GM23338 (cell line): Measurements from ENCODE around the gene KRT81.
"Not testable (repeated sequence)": the region's sequence is repeated elsewhere in the genome, so short reads cannot be mapped to it uniquely, and the experiment has no call there.

Experiments used
- CREB1 ChIP-seq: fragments of 250-450 bp; sonication (Bioruptor Pico); IDR thresholded peaks from 2 replicates; pipeline ENCODE4 v1.5.0; 2020; ENCODE audit warnings: low read depth, mild to moderate bottlenecking, moderate library complexity
- CTCF ChIP-seq, 2 experiments: fragments of 200-600 bp in 1 of 2; sonication (generic) in 1 of 2; conservative IDR thresholded peaks; 2 replicates each; pipeline versions ENCODE4 v1.5.1 to v1.6.1; 2016 to 2017; ENCODE audit warnings: antibody characterized with exemption in 2 of 2, low read depth in 2 of 2, mild to moderate bottlenecking in 2 of 2, moderate library complexity in 1 of 2
- EZH2 ChIP-seq: fragments of 200-600 bp; sonication (generic); IDR thresholded peaks from one replicate; pipeline ENCODE4 v1.8.0; 2017; ENCODE audit warnings: antibody characterized with exemption, mild to moderate bottlenecking, low read depth; ENCODE audit not compliant: unreplicated experiment
- EZH2phosphoT487 ChIP-seq: fragments of 200-600 bp; sonication (generic); IDR thresholded peaks from one replicate; pipeline ENCODE4 v1.8.1; 2018; ENCODE audit warnings: antibody characterized with exemption; ENCODE audit not compliant: unreplicated experiment
- POLR2AphosphoS5 ChIP-seq: IDR thresholded peaks from 2 replicates; pipeline ENCODE4 v1.6.1; 2016; ENCODE audit warnings: antibody characterized with exemption, low read depth
- REST ChIP-seq: IDR thresholded peaks from one replicate; pipeline ENCODE4 v1.6.1; 2018; ENCODE audit warnings: antibody characterized with exemption; ENCODE audit not compliant: unreplicated experiment

GRCh38 chr12:52304941-52305411 is 13.6 kb upstream of the KRT81 start:
- TF ChIP-seq CTCF (conservative IDR thresholded peaks at IDR 0.05; ENCODE audit: low read depth in 2 of 2); CREB1 (CRISPR knock-in tag); EZH2; REST; POLR2AphosphoS5; EZH2phosphoT487: not testable (repeated sequence)
